OCI-LY7 (cell line): ENCODE measurements around the gene ATG12. TPM values are rescaled to one million over a fixed set of nuclear protein-coding genes. Genes with fewer than 3 reads are reported as not detected.
"Not testable (repeated sequence)": the region's sequence is repeated elsewhere in the genome, so short reads cannot be mapped to it uniquely, and the experiment has no call there.

Source experiments
- BruUV-seq: library from RNA; stranded (reverse); fragments of 400-500 nt; replicated peaks from 2 replicates; lab custom pipeline; 2021; lab: Mats Ljungman, UMichigan
- CTCF ChIA-PET: fragments of 300-600 bp; sonication (Branson Sonifier 250); formaldehyde crosslinking; loops from one replicate; lab custom pipeline; 2022; ENCODE audit warnings: antibody characterized with exemption; ENCODE audit not compliant: unreplicated experiment; lab: Charles Lee
- POLR2A ChIA-PET: fragments of 300-600 bp; sonication (Branson Sonifier 250); formaldehyde crosslinking; loops from one replicate; lab custom pipeline; 2022; ENCODE audit warnings: antibody characterized with exemption; lab: Charles Lee
- DNase-seq: peaks from one replicate; pipeline ENCODE4 v3.0.0-alpha.2; 2015; ENCODE audit warnings: low spot score
- H2AFZ ChIP-seq: fragments of 200-600 bp; sonication (generic), shearing (Covaris generic); 2 replicates; pipeline ENCODE4 v1.6.1; 2014; ENCODE audit warnings: mild to moderate bottlenecking, antibody characterized with exemption, low read length, moderate library complexity
- H3K27ac ChIP-seq: fragments of 200-600 bp; sonication (generic); 2 replicates; pipeline ENCODE4 v1.5.1; 2014; ENCODE audit warnings: mixed run types, low read depth, mild to moderate bottlenecking, moderate library complexity, low read length, inconsistent platforms; ENCODE audit not compliant: poor library complexity, severe bottlenecking
- H3K36me3 ChIP-seq: fragments of 200-600 bp; sonication (generic); 2 replicates; pipeline ENCODE4 v1.6.1; 2014; ENCODE audit warnings: mild to moderate bottlenecking, antibody characterized with exemption, low read length, moderate library complexity, mixed read lengths; ENCODE audit not compliant: insufficient read depth
- H3K4me1 ChIP-seq: fragments of 200-600 bp; sonication (generic); 2 replicates; pipeline ENCODE4 v1.5.1; 2014; ENCODE audit warnings: mild to moderate bottlenecking, low read length; ENCODE audit not compliant: insufficient read depth, poor library complexity, severe bottlenecking
- H3K4me2 ChIP-seq: fragments of 200-600 bp; sonication (generic); 2 replicates; pipeline ENCODE4 v1.6.1; 2014; ENCODE audit warnings: mild to moderate bottlenecking, low read length
- H3K4me3 ChIP-seq: fragments of 200-600 bp; sonication (generic); 2 replicates; pipeline ENCODE4 v1.5.1; 2014; ENCODE audit warnings: mild to moderate bottlenecking, low read depth, low read length; ENCODE audit not compliant: poor library complexity, severe bottlenecking
- H3K79me2 ChIP-seq: fragments of 200-600 bp; sonication (generic); 2 replicates; pipeline ENCODE4 v1.6.1; 2016; ENCODE audit warnings: low read depth, mild to moderate bottlenecking, low read length, moderate library complexity, mixed read lengths; ENCODE audit not compliant: insufficient read depth
- H3K9me2 ChIP-seq: fragments of 200-600 bp; sonication (generic); 2 replicates; pipeline ENCODE4 v1.6.1; 2016; ENCODE audit warnings: mild to moderate bottlenecking, low read length, mixed read lengths; ENCODE audit not compliant: insufficient read depth
- H3K9me3 ChIP-seq: fragments of 200-600 bp; sonication (generic); 2 replicates; pipeline ENCODE4 v1.6.1; 2014; ENCODE audit warnings: mild to moderate bottlenecking, mixed run types, low read length, mixed read lengths
- H4K20me1 ChIP-seq: fragments of 200-600 bp; sonication (generic); 2 replicates; pipeline ENCODE4 v1.6.1; 2014; ENCODE audit warnings: mild to moderate bottlenecking, antibody characterized with exemption, low read length, moderate library complexity, mixed read lengths; ENCODE audit not compliant: insufficient read depth
- EZH2phosphoT487 ChIP-seq: fragments of 200-600 bp; sonication (generic); IDR thresholded peaks from 2 replicates; pipeline ENCODE4 v1.6.1; 2018; ENCODE audit warnings: low read depth, borderline replicate concordance, mild to moderate bottlenecking, mixed run types, antibody characterized with exemption, low read length, moderate library complexity, mixed read lengths
- intact Hi-C: fragments of 100-400 bp; cut with micrococcal nuclease; formaldehyde crosslinking; loops from one replicate; pipeline ENCODE4 v1.10.0; 2022; ENCODE audit not compliant: unreplicated experiment
- total RNA-seq, 2 experiments: library from RNA; depleted of rRNA in 1 of 2; stranded (reverse); fragments of >200 nt in 1 of 2; shearing (Covaris generic) in 1 of 2; gene quantifications; 2 replicates each; pipeline ENCODE4 v1.2.3, GENCODE V29; 2014 to 2022
- TF ChIP-seq, protein P1 (sequence below): fragments of 200-600 bp; sonication (generic); conservative IDR thresholded peaks from 2 replicates; pipeline ENCODE4 v1.5.1; 2014; ENCODE audit warnings: mild to moderate bottlenecking, antibody characterized with exemption, low read length, moderate library complexity, mixed read lengths

ATG12 gene
- total RNA-seq, 2 experiments from 2014 or later = 38.0 to 48.3 TPM

GRCh38 chr5:115825948-115826347, 15.4 kb downstream of the ATG12 start:
- Histone ChIP-seq H3K4me3 (no peak overlapping the region), H4K20me1 (no peaks in the 10 kb centered on the region), H3K9me3 (no peaks in the 10 kb centered on the region), H2AFZ (no peak overlapping the region), H3K36me3 (peaks cover 36% of the 10 kb centered on the region), H3K9me2 (no peaks in the 10 kb centered on the region), H3K4me1 (no peaks in the 10 kb centered on the region), H3K79me2 (peaks cover 6% of the 10 kb centered on the region; the same call in 1 of the 2 replicates), H3K4me2 (no peak overlapping the region), H3K27ac (no peak overlapping the region)
- intact Hi-C loops = no loop called here
- TF ChIP-seq, protein P1, sequence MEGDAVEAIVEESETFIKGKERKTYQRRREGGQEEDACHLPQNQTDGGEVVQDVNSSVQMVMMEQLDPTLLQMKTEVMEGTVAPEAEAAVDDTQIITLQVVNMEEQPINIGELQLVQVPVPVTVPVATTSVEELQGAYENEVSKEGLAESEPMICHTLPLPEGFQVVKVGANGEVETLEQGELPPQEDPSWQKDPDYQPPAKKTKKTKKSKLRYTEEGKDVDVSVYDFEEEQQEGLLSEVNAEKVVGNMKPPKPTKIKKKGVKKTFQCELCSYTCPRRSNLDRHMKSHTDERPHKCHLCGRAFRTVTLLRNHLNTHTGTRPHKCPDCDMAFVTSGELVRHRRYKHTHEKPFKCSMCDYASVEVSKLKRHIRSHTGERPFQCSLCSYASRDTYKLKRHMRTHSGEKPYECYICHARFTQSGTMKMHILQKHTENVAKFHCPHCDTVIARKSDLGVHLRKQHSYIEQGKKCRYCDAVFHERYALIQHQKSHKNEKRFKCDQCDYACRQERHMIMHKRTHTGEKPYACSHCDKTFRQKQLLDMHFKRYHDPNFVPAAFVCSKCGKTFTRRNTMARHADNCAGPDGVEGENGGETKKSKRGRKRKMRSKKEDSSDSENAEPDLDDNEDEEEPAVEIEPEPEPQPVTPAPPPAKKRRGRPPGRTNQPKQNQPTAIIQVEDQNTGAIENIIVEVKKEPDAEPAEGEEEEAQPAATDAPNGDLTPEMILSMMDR = no peak
- no peak for TF ChIP-seq EZH2phosphoT487
- BruUV-seq = no TSS peak
- no peak for DNase-seq
- CTCF ChIA-PET = no interaction called here
- POLR2A ChIA-PET = interaction anchor here (0.6 to 1.4 kb wide), 4 partner anchors 10 to 495 kb away, joined by 3 to 6 read pairs (median 4); no protein-coding TSS in a partner anchor

- POLR2A ChIA-PET, CTCF ChIA-PET, H3K4me2 ChIP-seq, H3K79me2 ChIP-seq, H2AFZ ChIP-seq, H3K9me2 ChIP-seq, H4K20me1 ChIP-seq, DNase-seq, H3K4me1 ChIP-seq, H3K27ac ChIP-seq, intact Hi-C loops, H3K9me3 ChIP-seq, BruUV-seq, H3K4me3 ChIP-seq: not testable (repeated sequence)
- peaks cover 27% of the 10 kb centered on the region for H3K36me3 ChIP-seq
Measured at GRCh38 chr5:115824983-115825382, 16.4 kb downstream of the ATG12 start.

DNA sequence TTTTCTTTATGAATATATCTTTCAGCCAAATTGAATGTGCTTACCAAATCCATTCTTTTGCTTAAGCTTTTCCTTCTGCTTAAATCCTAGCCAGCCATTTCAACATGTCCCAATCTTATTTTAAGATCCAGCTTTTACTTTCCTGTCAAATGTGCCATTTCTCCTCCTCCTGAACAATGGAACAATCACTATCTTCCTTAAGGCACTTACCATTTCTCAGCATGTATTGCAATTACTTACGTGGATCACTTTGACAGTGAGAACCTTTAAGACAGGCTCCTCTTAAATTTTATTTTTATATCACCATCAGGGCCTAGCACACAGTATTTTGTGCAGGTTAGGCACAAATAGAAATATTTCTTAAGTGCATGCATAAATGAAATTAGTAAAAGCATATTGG, 20.5 kb downstream of the ATG12 start:
- no peak overlapping the region for H3K27ac ChIP-seq
- no peaks in the 10 kb centered on the region for H3K9me3 ChIP-seq
- TF ChIP-seq EZH2phosphoT487 = no peak
- TF ChIP-seq, protein P1 = no peak
- H3K4me2 ChIP-seq = no peak overlapping the region
- POLR2A ChIA-PET = no interaction called here
- H3K36me3 ChIP-seq = no peaks in the 10 kb centered on the region
- H3K79me2 ChIP-seq = no peaks in the 10 kb centered on the region
- no peaks in the 10 kb centered on the region for H4K20me1 ChIP-seq
- DNase-seq = no peak
- H3K4me1 ChIP-seq = no peaks in the 10 kb centered on the region
- no TSS peak for BruUV-seq
- H2AFZ ChIP-seq = no peak overlapping the region
- H3K4me3 ChIP-seq = no peak overlapping the region
- CTCF ChIA-PET = interaction anchor here (0.6 kb wide), 1 partner anchor 184 kb away, joined by 3 read pairs; no protein-coding TSS in a partner anchor
- H3K9me2 ChIP-seq = no peaks in the 10 kb centered on the region
- intact Hi-C loops = no loop called here
